ENCODE data around the gene CAMKMT. TPM values are rescaled to one million over a fixed set of nuclear protein-coding genes. Genes with fewer than 3 reads are reported as not detected.

CAMKMT gene
- total and polyA plus RNA-seq, 7 donors: 6.1 to 15.6 (median 11.6) TPM

DNA sequence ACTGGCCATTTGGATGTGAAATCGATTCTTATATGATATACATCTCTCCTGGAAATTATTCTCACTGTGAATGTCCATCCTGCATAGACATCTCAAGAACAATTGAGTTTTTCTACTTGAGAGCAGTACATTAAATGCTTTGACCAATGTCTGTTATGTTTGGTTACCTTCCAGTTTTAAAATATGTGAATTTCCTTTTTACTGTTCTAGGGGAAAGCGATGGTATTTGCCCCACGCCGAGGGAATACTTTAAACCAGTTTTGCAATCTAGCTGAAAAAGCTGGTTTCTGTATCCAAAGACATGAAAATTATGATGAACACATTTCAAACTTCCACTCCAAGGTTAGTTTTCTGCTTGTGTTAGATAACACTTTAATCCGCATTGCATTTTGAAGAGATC is 404.5 kb downstream of the CAMKMT start:
- WGBS, 2 donors: 94% methylated on average over 5 of the region's 5 CpGs
- TF ChIP-seq POLR2A (IDR thresholded peaks at IDR 0.05) (no peak), EP300 (IDR thresholded peaks at IDR 0.05) (no peak), POLR2AphosphoS5 (IDR thresholded peaks at IDR 0.05) (no peak)
- TF ChIP-seq, protein P1, sequence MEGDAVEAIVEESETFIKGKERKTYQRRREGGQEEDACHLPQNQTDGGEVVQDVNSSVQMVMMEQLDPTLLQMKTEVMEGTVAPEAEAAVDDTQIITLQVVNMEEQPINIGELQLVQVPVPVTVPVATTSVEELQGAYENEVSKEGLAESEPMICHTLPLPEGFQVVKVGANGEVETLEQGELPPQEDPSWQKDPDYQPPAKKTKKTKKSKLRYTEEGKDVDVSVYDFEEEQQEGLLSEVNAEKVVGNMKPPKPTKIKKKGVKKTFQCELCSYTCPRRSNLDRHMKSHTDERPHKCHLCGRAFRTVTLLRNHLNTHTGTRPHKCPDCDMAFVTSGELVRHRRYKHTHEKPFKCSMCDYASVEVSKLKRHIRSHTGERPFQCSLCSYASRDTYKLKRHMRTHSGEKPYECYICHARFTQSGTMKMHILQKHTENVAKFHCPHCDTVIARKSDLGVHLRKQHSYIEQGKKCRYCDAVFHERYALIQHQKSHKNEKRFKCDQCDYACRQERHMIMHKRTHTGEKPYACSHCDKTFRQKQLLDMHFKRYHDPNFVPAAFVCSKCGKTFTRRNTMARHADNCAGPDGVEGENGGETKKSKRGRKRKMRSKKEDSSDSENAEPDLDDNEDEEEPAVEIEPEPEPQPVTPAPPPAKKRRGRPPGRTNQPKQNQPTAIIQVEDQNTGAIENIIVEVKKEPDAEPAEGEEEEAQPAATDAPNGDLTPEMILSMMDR (IDR thresholded peaks at IDR 0.05): no peak
- DNase-seq: no peak

GRCh38 chr2:44766777-44767176 is 405.0 kb downstream of the CAMKMT start:
- 84 to 91% methylated on average over 1 of the region's 1 CpG for WGBS, 2 donors
- DNase-seq: no peak
- Histone ChIP-seq H3K4me1 (no peaks in the 10 kb centered on the region), H3K36me3 (no peaks in the 10 kb centered on the region), H3K27ac (no peak overlapping the region), H3K9me3 (no peaks in the 10 kb centered on the region), H3K27me3 (peaks cover 0 to 14% (median 4%) of the 10 kb centered on the region in 3 donors), H3K4me3 (no peak overlapping the region)
- intact Hi-C loops (cut with DNase I): no loop called here
- TF ChIP-seq POLR2A (IDR thresholded peaks at IDR 0.05) (no peak), EP300 (IDR thresholded peaks at IDR 0.05) (no peak), POLR2AphosphoS5 (IDR thresholded peaks at IDR 0.05) (no peak)
- TF ChIP-seq, protein P1 (IDR thresholded peaks at IDR 0.05): no peak

More for the DNA sequence above, 404.5 kb downstream of the CAMKMT start:
- intact Hi-C loops (cut with DNase I): no loop called here
- Histone ChIP-seq H3K9me3 (no peaks in the 10 kb centered on the region), H3K4me1 (no peaks in the 10 kb centered on the region), H3K36me3 (no peaks in the 10 kb centered on the region), H3K27me3 (peaks cover 0 to 14% (median 4%) of the 10 kb centered on the region in 3 donors), H3K4me3 (no peak overlapping the region), H3K27ac (no peak overlapping the region)

DNA sequence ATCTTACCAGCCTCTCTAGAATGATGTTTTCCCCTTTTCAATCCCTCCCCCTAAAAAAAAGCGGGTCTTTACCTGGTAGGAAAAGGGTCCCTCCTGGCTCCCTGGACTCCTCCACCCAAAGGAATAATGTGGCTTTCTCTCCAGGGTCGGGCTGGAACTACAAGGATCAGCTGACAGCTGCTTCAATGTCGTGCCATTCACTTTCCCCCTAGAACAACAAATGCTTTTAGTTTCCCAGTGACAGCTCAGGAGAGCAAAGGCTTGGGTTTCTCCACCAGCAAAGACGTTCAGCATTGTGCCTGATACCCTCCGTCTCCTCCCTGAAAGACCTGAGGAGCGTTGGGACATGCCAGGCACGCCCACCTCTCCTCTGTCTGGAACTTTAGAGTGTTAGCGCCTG is 405.9 kb downstream of the CAMKMT start:
- DNase-seq: no peak
- H3K4me3 ChIP-seq: no peak overlapping the region
- no peaks in the 10 kb centered on the region for H3K4me1 ChIP-seq
- intact Hi-C loops (cut with DNase I): no loop called here
- no peaks in the 10 kb centered on the region for H3K36me3 ChIP-seq
- no peaks in the 10 kb centered on the region for H3K9me3 ChIP-seq
- WGBS, 2 donors: 91 to 95% methylated on average over 8 of the region's 8 CpGs
- TF ChIP-seq, protein P1 (IDR thresholded peaks at IDR 0.05): no peak
- TF ChIP-seq POLR2AphosphoS5 (IDR thresholded peaks at IDR 0.05): no peak
- TF ChIP-seq POLR2A (IDR thresholded peaks at IDR 0.05): no peak
- TF ChIP-seq EP300 (IDR thresholded peaks at IDR 0.05): no peak
- H3K27me3 ChIP-seq: peaks cover 0 to 14% (median 4%) of the 10 kb centered on the region in 3 donors
- no peak overlapping the region for H3K27ac ChIP-seq

DNA sequence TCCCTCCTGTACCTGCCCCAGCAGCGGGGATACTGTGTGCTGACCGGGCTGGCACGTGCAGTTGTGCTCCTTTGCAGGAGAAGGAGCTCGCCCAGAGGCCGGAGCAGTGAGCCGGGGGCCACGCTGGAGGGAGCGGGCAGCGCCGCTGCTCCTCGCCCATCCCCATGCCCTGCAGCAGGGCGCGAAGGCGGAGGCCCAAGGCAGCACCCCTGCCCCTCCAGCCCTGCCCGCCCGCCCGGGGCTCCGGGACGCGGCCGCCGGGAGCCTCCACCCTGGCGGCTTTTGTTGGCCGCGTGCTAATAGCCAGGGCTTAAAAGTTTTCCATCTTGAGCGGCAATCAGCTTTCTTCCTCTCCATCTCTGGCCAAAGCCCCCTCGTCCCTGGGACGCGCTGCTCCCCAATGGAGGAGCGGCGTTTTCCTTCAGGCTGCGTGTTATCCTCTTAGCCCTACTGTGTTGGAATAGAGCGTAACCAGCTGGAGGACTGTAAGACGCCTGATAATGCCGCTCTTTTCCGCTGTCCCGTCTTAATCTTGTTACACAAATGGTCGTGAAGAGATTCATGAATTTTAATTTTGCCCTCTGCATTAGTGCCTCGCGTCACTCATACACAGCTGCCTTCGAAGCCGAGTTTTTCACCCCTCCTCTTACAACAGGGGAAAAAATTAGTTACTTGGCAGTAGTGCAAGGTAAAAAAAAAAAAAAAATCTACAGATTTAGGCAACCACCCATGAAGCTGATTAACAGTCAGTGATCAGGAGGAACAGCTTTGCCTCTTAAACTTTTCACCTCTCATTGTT is 406.9 kb downstream of the CAMKMT start:
- H3K27me3 ChIP-seq: peaks cover 0 to 14% (median 4%) of the 10 kb centered on the region in 3 donors
- H3K9me3 ChIP-seq: no peaks in the 10 kb centered on the region
- H3K27ac ChIP-seq: no peak overlapping the region
- H3K4me1 ChIP-seq: no peaks in the 10 kb centered on the region
- no peak overlapping the region for H3K4me3 ChIP-seq
- DNase-seq: no peak
- no peaks in the 10 kb centered on the region for H3K36me3 ChIP-seq
- TF ChIP-seq EP300 (IDR thresholded peaks at IDR 0.05): no peak
- TF ChIP-seq POLR2AphosphoS5 (IDR thresholded peaks at IDR 0.05): no peak
- TF ChIP-seq POLR2A (IDR thresholded peaks at IDR 0.05): no peak
- TF ChIP-seq, protein P1 (IDR thresholded peaks at IDR 0.05): no peak
- intact Hi-C loops (cut with DNase I): no loop called here
- WGBS, 2 donors: 45 to 81% methylated on average over 42 of the region's 42 CpGs
